Measurements from ENCODE around the gene CALB2. TPM values are rescaled to one million over a fixed set of nuclear protein-coding genes. Genes with fewer than 3 reads are reported as not detected.
"Not testable (repeated sequence)": the region's sequence is repeated elsewhere in the genome, so short reads cannot be mapped to it uniquely, and the experiment has no call there.

The CALB2 gene
- total RNA-seq = 0.94 TPM in 1 of 2 replicates, not detected in the other
- 2.6 TPM for polyA plus RNA-seq (2012)

GRCh38 chr16:71358464-71358998 is at the start of gene CALB2:
Gene CALB2, plus strand, starts transcription at chr16:71358723. Its CDS starts 70 bp downstream, at chr16:71358793.
- peak; percentile 56 for DNase-seq (ENCODE audit: low read depth)

- DNase-seq (ENCODE audit: low read depth) = peak; percentile 44
These were observed 46.9 kb upstream of the CALB2 start for GRCh38 chr16:71311553-71312158.

- not testable (repeated sequence) for DNase-seq (ENCODE audit: low read depth)
These were observed 44.9 kb upstream of the CALB2 start for GRCh38 chr16:71313591-71313990.

- DNase-seq (ENCODE audit: low read depth) = no peak
These were observed 43.3 kb upstream of the CALB2 start for GRCh38 chr16:71315269-71315668.

- DNase-seq (ENCODE audit: low read depth) = no peak
These were observed 38.5 kb upstream of the CALB2 start for GRCh38 chr16:71319999-71320398.

GRCh38 chr16:71327720-71328119 is 30.8 kb upstream of the CALB2 start:
- DNase-seq (ENCODE audit: low read depth) = no peak

GRCh38 chr16:71328151-71328550 is 30.4 kb upstream of the CALB2 start:
- no peak for DNase-seq (ENCODE audit: low read depth)

- no peak for DNase-seq (ENCODE audit: low read depth)
These were observed 20.9 kb upstream of the CALB2 start for GRCh38 chr16:71337631-71338030.

- no peak for DNase-seq (ENCODE audit: low read depth)
These were observed 20.3 kb upstream of the CALB2 start for GRCh38 chr16:71338193-71338592.

GRCh38 chr16:71338632-71339031 is 19.9 kb upstream of the CALB2 start:
- DNase-seq (ENCODE audit: low read depth) = no peak

GRCh38 chr16:71339236-71340171 is 19.0 kb upstream of the CALB2 start:
- no peak for DNase-seq (ENCODE audit: low read depth)

- no peak for DNase-seq (ENCODE audit: low read depth)
These were observed 18.1 kb upstream of the CALB2 start for GRCh38 chr16:71340406-71340805.

GRCh38 chr16:71341881-71342280 is 16.6 kb upstream of the CALB2 start:
- DNase-seq (ENCODE audit: low read depth) = no peak

GRCh38 chr16:71343078-71343477 is 15.4 kb upstream of the CALB2 start:
- no peak for DNase-seq (ENCODE audit: low read depth)

GRCh38 chr16:71344315-71344905 is 14.1 kb upstream of the CALB2 start:
- DNase-seq (ENCODE audit: low read depth) = no peak

GRCh38 chr16:71345031-71345430 is 13.5 kb upstream of the CALB2 start:
- no peak for DNase-seq (ENCODE audit: low read depth)

GRCh38 chr16:71347146-71347545 is 11.4 kb upstream of the CALB2 start:
- no peak for DNase-seq (ENCODE audit: low read depth)

- no peak for DNase-seq (ENCODE audit: low read depth)
These were observed 10.0 kb upstream of the CALB2 start for GRCh38 chr16:71348262-71349085.

- DNase-seq (ENCODE audit: low read depth) = no peak
These were observed 7.5 kb upstream of the CALB2 start for GRCh38 chr16:71350821-71351557.

- DNase-seq (ENCODE audit: low read depth) = no peak
These were observed 7.0 kb upstream of the CALB2 start for GRCh38 chr16:71351558-71351901.

All from myocyte (in vitro differentiated cells).